ENCODE measurements around the gene KL. TPM values are rescaled to one million over a fixed set of nuclear protein-coding genes. Genes with fewer than 3 reads are reported as not detected.

The KL gene
- total RNA-seq, 2 donors from 2014 or later: 0.09 TPM; not detected in 1

DNA sequence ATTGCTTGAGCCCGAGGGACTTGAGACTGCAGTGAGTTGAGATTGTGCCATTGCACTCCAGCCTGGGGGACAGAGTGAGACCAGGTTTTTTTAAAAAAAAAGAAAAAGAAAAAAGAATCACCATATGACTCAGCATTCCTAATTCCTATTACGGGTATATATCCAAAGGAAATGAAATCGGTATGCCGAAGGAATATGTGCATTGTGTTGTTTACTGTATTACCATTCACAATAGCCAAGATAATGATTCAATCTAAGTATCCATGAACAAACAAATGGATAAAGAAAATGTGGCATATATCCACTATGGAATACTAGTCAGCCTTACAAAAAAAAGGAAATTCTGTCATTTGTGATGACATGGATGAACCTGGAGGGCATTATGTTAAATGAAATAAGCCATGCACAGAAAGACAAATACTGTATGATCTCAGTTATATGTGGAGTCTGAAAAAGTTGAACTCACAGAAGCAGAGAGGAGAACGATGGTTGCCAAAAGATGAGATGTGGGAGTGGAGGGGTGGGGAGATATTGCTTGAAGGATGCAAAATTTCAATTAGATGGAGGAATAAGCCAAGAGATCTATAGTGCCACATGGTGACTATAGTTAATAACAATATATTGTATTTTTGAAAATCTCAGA, 4.3 kb upstream of the KL start:
- Histone ChIP-seq H3K27ac (ENCODE audit: low read depth, low read length) (no peak overlapping the region), H3K9me3 (ENCODE audit: control insufficient read depth, low read length) (peaks cover 25% of the 10 kb centered on the region), H3K4me1 (ENCODE audit: control insufficient read depth, insufficient read depth, low read length) (no peaks in the 10 kb centered on the region), H3K4me3 (ENCODE audit: low read length) (no peak overlapping the region), H3K36me3 (ENCODE audit: control insufficient read depth, insufficient read depth, low read length) (no peaks in the 10 kb centered on the region), H3K9ac (ENCODE audit: extremely low read depth, low read length, poor library complexity, severe bottlenecking) (no peak overlapping the region), H3K27me3 (ENCODE audit: control insufficient read depth, insufficient read depth, low read length, poor library complexity, severe bottlenecking) (peaks cover 37% of the 10 kb centered on the region)
- TF ChIP-seq, protein P1, sequence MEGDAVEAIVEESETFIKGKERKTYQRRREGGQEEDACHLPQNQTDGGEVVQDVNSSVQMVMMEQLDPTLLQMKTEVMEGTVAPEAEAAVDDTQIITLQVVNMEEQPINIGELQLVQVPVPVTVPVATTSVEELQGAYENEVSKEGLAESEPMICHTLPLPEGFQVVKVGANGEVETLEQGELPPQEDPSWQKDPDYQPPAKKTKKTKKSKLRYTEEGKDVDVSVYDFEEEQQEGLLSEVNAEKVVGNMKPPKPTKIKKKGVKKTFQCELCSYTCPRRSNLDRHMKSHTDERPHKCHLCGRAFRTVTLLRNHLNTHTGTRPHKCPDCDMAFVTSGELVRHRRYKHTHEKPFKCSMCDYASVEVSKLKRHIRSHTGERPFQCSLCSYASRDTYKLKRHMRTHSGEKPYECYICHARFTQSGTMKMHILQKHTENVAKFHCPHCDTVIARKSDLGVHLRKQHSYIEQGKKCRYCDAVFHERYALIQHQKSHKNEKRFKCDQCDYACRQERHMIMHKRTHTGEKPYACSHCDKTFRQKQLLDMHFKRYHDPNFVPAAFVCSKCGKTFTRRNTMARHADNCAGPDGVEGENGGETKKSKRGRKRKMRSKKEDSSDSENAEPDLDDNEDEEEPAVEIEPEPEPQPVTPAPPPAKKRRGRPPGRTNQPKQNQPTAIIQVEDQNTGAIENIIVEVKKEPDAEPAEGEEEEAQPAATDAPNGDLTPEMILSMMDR (conservative IDR thresholded peaks at IDR 0.05): no peak
- H3K4me1 Mint-ChIP-seq: no peaks in the 10 kb centered on the region
- H3K4me3 Mint-ChIP-seq: no peak overlapping the region
- DNase-seq: no peak
- peaks cover 40% of the 10 kb centered on the region for H3K27me3 Mint-ChIP-seq (ENCODE audit: insufficient read depth)
- WGBS, 2 experiments (ENCODE audit: insufficient coverage in 1 of 2, insufficient read length in 1 of 2): 0 to 72% methylated on average over 1 to 4 of the region's 5 CpGs
- H3K27ac Mint-ChIP-seq: no peak overlapping the region
- H3K36me3 Mint-ChIP-seq (ENCODE audit: low read depth): peaks cover 2% of the 10 kb centered on the region
- peaks cover 23% of the 10 kb centered on the region for H3K9me3 Mint-ChIP-seq

DNA sequence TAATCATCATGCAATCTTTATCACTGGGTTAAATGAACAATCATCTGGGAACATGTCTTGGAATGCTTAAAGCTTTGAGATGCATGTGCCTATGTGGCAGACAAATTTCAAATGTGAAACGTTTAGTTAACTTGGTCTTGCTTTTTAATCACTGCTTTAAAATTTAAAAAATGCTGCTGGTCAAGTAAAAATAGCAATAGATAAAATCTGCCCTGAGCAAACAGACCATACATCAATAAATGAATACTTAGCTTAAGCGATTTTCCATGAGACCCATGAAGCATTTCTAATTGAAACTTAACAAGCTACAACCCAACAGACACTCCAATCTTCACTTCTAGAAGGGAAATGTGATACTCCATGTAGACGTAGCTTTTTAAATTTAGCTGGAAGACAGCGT, 1.9 kb upstream of the KL start:
- H3K4me1 Mint-ChIP-seq: peaks cover 3% of the 10 kb centered on the region
- peaks cover 62% of the 10 kb centered on the region for H3K27me3 Mint-ChIP-seq (ENCODE audit: insufficient read depth)
- TF ChIP-seq, protein P1 (conservative IDR thresholded peaks at IDR 0.05): no peak
- Histone ChIP-seq H3K9me3 (ENCODE audit: control insufficient read depth, low read length) (peaks cover 3% of the 10 kb centered on the region), H3K36me3 (ENCODE audit: control insufficient read depth, insufficient read depth, low read length) (no peaks in the 10 kb centered on the region), H3K4me1 (ENCODE audit: control insufficient read depth, insufficient read depth, low read length) (no peaks in the 10 kb centered on the region), H3K9ac (ENCODE audit: extremely low read depth, low read length, poor library complexity, severe bottlenecking) (no peak overlapping the region), H3K4me3 (ENCODE audit: low read length) (no peak overlapping the region), H3K27ac (ENCODE audit: low read depth, low read length) (no peak overlapping the region), H3K27me3 (ENCODE audit: control insufficient read depth, insufficient read depth, low read length, poor library complexity, severe bottlenecking) (peaks cover 59% of the 10 kb centered on the region)
- no peaks in the 10 kb centered on the region for H3K36me3 Mint-ChIP-seq (ENCODE audit: low read depth)
- H3K4me3 Mint-ChIP-seq: no peak overlapping the region
- no peak for DNase-seq
- H3K27ac Mint-ChIP-seq: no peak overlapping the region
- WGBS, 2 experiments (ENCODE audit: insufficient coverage in 1 of 2, insufficient read length in 1 of 2): 80 to 90% methylated on average over 1 to 4 of the region's 4 CpGs
- peaks cover 2% of the 10 kb centered on the region for H3K9me3 Mint-ChIP-seq

DNA sequence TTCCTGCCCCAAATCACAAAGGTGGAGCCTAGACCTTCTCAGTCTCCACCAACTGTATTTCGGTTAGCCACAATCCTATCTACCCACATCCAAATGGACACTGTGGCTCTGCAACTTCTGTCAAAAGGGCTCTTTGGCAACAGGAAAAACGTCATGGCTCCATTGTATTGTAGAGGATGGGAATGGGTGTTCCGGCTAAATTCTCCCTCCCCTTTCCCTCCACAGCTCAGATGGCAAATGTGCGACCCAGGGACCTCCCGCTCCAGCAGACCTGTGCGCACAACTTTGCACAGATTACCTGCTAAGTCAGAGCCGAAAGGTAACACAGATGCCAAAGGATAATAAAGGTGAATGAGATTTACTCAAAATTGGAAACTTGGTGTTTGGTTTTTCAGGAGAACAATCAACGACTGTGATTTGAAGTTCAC, 968 bp upstream of the KL start:
- H3K4me3 Mint-ChIP-seq: peak overlapping the region; percentile 34
- H3K9me3 ChIP-seq (ENCODE audit: control insufficient read depth, low read length): no peaks in the 10 kb centered on the region
- H3K36me3 Mint-ChIP-seq (ENCODE audit: low read depth): no peaks in the 10 kb centered on the region
- H3K9ac ChIP-seq (ENCODE audit: extremely low read depth, low read length, poor library complexity, severe bottlenecking): no peak overlapping the region
- H3K27ac ChIP-seq (ENCODE audit: low read depth, low read length): no peak overlapping the region
- no peak for DNase-seq
- no peak overlapping the region for H3K4me3 ChIP-seq (ENCODE audit: low read length)
- TF ChIP-seq, protein P1 (conservative IDR thresholded peaks at IDR 0.05): no peak
- H3K36me3 ChIP-seq (ENCODE audit: control insufficient read depth, insufficient read depth, low read length): no peaks in the 10 kb centered on the region
- H3K27me3 Mint-ChIP-seq (ENCODE audit: insufficient read depth): peaks cover 72% of the 10 kb centered on the region
- H3K4me1 ChIP-seq (ENCODE audit: control insufficient read depth, insufficient read depth, low read length): no peaks in the 10 kb centered on the region
- WGBS, 2 experiments (ENCODE audit: insufficient coverage in 1 of 2, insufficient read length in 1 of 2): 79 to 83% methylated on average over 2 to 7 of the region's 8 CpGs
- peaks cover 6% of the 10 kb centered on the region for H3K4me1 Mint-ChIP-seq
- no peak overlapping the region for H3K27ac Mint-ChIP-seq
- peaks cover 65% of the 10 kb centered on the region for H3K27me3 ChIP-seq (ENCODE audit: control insufficient read depth, insufficient read depth, low read length, poor library complexity, severe bottlenecking)
- H3K9me3 Mint-ChIP-seq: no peaks in the 10 kb centered on the region
